SK-N-MC (cell line): ENCODE results near the gene IRF9.

Source experiments
- EZH2 ChIP-seq: fragments of 200-600 bp; sonication (generic); IDR thresholded peaks from one replicate; pipeline ENCODE4 v1.6.1; 2017; ENCODE audit warnings: antibody characterized with exemption
- POLR2AphosphoS5 ChIP-seq: IDR thresholded peaks from 2 replicates; pipeline ENCODE4 v1.6.1; 2012; ENCODE audit warnings: mild to moderate bottlenecking, low read depth, low read length, borderline replicate concordance

DNA sequence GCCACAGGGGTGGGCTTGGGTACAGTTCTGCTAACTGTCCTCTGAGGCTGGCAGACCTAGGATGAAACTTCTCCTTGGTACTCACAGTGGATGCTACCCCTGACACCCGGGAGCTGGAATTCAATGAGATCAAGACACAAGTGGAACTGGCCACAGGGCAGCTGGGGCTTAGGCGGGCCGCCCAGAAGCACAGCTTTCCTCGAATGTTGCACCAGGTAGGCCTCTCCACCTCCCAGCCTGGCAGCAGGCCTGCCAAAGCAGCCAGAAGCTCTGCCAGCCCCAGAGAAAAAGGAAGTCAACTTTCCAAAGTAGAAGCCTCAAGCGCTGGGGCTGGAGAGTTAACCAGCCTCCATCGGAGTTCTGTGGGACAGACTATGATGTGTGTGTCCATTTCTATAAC lies 43.9 kb upstream of the IRF9 start:
- TF ChIP-seq POLR2AphosphoS5, result no peak
- no peak for TF ChIP-seq EZH2
